KMS-11 (cell line): ENCODE data around the gene DCBLD2.

Source experiments
- H2AFZ ChIP-seq: fragments of 200-600 bp; sonication (generic); 2 replicates; pipeline ENCODE4 v1.6.1; 2016; ENCODE audit warnings: antibody characterized with exemption, mixed run types, low read depth
- H3K27ac ChIP-seq: fragments of 200-600 bp; sonication (generic); 2 replicates; pipeline ENCODE4 v1.6.1; 2016; ENCODE audit warnings: mild to moderate bottlenecking, mixed run types
- H3K27me3 ChIP-seq: fragments of 200-600 bp; sonication (generic); 2 replicates; pipeline ENCODE4 v1.6.1; 2017; ENCODE audit warnings: mild to moderate bottlenecking, low read depth, mixed run types, moderate library complexity; ENCODE audit not compliant: insufficient read depth
- H3K36me3 ChIP-seq: fragments of 200-600 bp; sonication (generic); 2 replicates; pipeline ENCODE4 v1.6.1; 2017; ENCODE audit warnings: mild to moderate bottlenecking, mixed run types; ENCODE audit not compliant: insufficient read depth
- H3K4me1 ChIP-seq: fragments of 200-600 bp; sonication (generic); 2 replicates; pipeline ENCODE4 v1.6.1; 2016; ENCODE audit warnings: mild to moderate bottlenecking, low read depth, mixed run types; ENCODE audit not compliant: poor library complexity, severe bottlenecking
- H3K4me2 ChIP-seq: fragments of 200-600 bp; sonication (generic); 2 replicates; pipeline ENCODE4 v1.7.0; 2016; ENCODE audit warnings: mild to moderate bottlenecking, mixed run types
- H3K4me3 ChIP-seq: fragments of 200-600 bp; sonication (generic); IDR thresholded peaks from 2 replicates; pipeline ENCODE4 v1.6.1; 2017; ENCODE audit warnings: low read depth, low read length, mixed read lengths; ENCODE audit not compliant: insufficient read depth
- H3K79me2 ChIP-seq: fragments of 200-600 bp; sonication (generic); 2 replicates; pipeline ENCODE4 v1.6.1; 2016; ENCODE audit warnings: low read depth, mixed run types; ENCODE audit not compliant: insufficient read depth
- H3K9ac ChIP-seq: fragments of 200-600 bp; sonication (generic); 2 replicates; pipeline ENCODE4 v1.6.1; 2016; ENCODE audit warnings: mild to moderate bottlenecking, mixed run types
- H4K20me1 ChIP-seq: fragments of 200-600 bp; sonication (generic); 2 replicates; pipeline ENCODE4 v1.6.1; 2016; ENCODE audit warnings: mild to moderate bottlenecking, mixed run types; ENCODE audit not compliant: insufficient read depth
- CTCF ChIP-seq: fragments of 200-600 bp; sonication (generic); conservative IDR thresholded peaks from 2 replicates; pipeline ENCODE4 v1.6.1; 2017; ENCODE audit warnings: low read depth, mild to moderate bottlenecking, antibody characterized with exemption, low read length, moderate library complexity, mixed read lengths

DCBLD2 gene

GRCh38 chr3:98784666-98785600, 116.6 kb downstream of the DCBLD2 start:
- H3K4me3 ChIP-seq = no peak overlapping the region
- no peak for TF ChIP-seq CTCF
- H3K36me3 ChIP-seq = no peaks in the 10 kb centered on the region; the same call in 1 of the 2 replicates
- no peaks in the 10 kb centered on the region for H3K27me3 ChIP-seq
- no peak overlapping the region for H2AFZ ChIP-seq
- H3K79me2 ChIP-seq = no peaks in the 10 kb centered on the region; the same call in 1 of the 2 replicates
- no peaks in the 10 kb centered on the region; the same call in 1 of the 2 replicates for H4K20me1 ChIP-seq
- H3K4me2 ChIP-seq = no peak overlapping the region; the same call in 1 of the 2 replicates
- H3K9ac ChIP-seq = no peak overlapping the region
- H3K4me1 ChIP-seq = peaks cover 60% of the 10 kb centered on the region
- H3K27ac ChIP-seq = no peak overlapping the region

GRCh38 chr3:98784042-98784441, 117.5 kb downstream of the DCBLD2 start:
- Histone ChIP-seq H3K36me3 (no peaks in the 10 kb centered on the region; the same call in 1 of the 2 replicates), H3K27ac (no peak overlapping the region), H4K20me1 (no peaks in the 10 kb centered on the region; the same call in 1 of the 2 replicates), H3K4me3 (no peak overlapping the region), H3K79me2 (no peaks in the 10 kb centered on the region; the same call in 1 of the 2 replicates), H2AFZ (no peak overlapping the region), H3K9ac (no peak overlapping the region), H3K27me3 (no peaks in the 10 kb centered on the region), H3K4me1 (peaks cover 58% of the 10 kb centered on the region), H3K4me2 (no peak overlapping the region)
- TF ChIP-seq CTCF = no peak

GRCh38 chr3:98782824-98783500, 118.5 kb downstream of the DCBLD2 start:
- H3K27ac ChIP-seq = no peak overlapping the region

More at GRCh38 chr3:98782824-98783500, 118.5 kb downstream of the DCBLD2 start:
- H3K4me2 ChIP-seq = no peak overlapping the region
- no peaks in the 10 kb centered on the region for H3K27me3 ChIP-seq
- no peak for TF ChIP-seq CTCF
- no peaks in the 10 kb centered on the region; the same call in 1 of the 2 replicates for H3K79me2 ChIP-seq
- no peak overlapping the region for H2AFZ ChIP-seq
- H3K4me3 ChIP-seq = no peak overlapping the region
- H3K36me3 ChIP-seq = no peaks in the 10 kb centered on the region; the same call in 1 of the 2 replicates
- peaks cover 49% of the 10 kb centered on the region for H3K4me1 ChIP-seq
- no peaks in the 10 kb centered on the region for H4K20me1 ChIP-seq
- no peak overlapping the region for H3K9ac ChIP-seq
